ENCODE data around the gene SUMO4. TPM values are rescaled to one million over a fixed set of nuclear protein-coding genes. Genes with fewer than 3 reads are reported as not detected.

SUMO4 gene
- total RNA-seq, 1 experiment from 2014 or later: 2.4 TPM

GRCh38 chr6:149445573-149445972, 45.5 kb downstream of the SUMO4 start:
- Mint-ChIP-seq H3K4me3 (ENCODE audit: unreplicated experiment) (no peak overlapping the region), H3K36me3 (ENCODE audit: insufficient read depth, unreplicated experiment) (no peaks in the 10 kb centered on the region), H3K4me1 (ENCODE audit: low read depth, unreplicated experiment) (peaks cover 7% of the 10 kb centered on the region), H3K27ac (ENCODE audit: unreplicated experiment) (no peak overlapping the region), H3K9me3 (ENCODE audit: unreplicated experiment) (no peaks in the 10 kb centered on the region), H3K27me3 (ENCODE audit: insufficient read depth, unreplicated experiment) (no peaks in the 10 kb centered on the region)
- intact Hi-C loops (cut with micrococcal nuclease; ENCODE audit: unreplicated experiment): no loop called here
- TF ChIP-seq, protein P1, sequence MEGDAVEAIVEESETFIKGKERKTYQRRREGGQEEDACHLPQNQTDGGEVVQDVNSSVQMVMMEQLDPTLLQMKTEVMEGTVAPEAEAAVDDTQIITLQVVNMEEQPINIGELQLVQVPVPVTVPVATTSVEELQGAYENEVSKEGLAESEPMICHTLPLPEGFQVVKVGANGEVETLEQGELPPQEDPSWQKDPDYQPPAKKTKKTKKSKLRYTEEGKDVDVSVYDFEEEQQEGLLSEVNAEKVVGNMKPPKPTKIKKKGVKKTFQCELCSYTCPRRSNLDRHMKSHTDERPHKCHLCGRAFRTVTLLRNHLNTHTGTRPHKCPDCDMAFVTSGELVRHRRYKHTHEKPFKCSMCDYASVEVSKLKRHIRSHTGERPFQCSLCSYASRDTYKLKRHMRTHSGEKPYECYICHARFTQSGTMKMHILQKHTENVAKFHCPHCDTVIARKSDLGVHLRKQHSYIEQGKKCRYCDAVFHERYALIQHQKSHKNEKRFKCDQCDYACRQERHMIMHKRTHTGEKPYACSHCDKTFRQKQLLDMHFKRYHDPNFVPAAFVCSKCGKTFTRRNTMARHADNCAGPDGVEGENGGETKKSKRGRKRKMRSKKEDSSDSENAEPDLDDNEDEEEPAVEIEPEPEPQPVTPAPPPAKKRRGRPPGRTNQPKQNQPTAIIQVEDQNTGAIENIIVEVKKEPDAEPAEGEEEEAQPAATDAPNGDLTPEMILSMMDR (IDR thresholded peaks at IDR 0.05; ENCODE audit: insufficient read depth in 1 of 2, low read depth in 1 of 2, low read length in 1 of 2, severe bottlenecking in 1 of 2, unreplicated experiment in 1 of 2): no peak
- Histone ChIP-seq H3K36me3 (ENCODE audit: control insufficient read depth, insufficient read depth, low read length) (no peaks in the 10 kb centered on the region), H3K4me1 (peaks cover 12% of the 10 kb centered on the region; the same call in 1 of the 2 replicates), H3K27me3 (replicated peaks; ENCODE audit: control insufficient read depth, insufficient read depth, low read length) (no peaks in the 10 kb centered on the region), H3K4me3 (ENCODE audit: low read depth, low read length) (no peak overlapping the region), H3K9me3 (no peaks in the 10 kb centered on the region)
- CTCF ChIA-PET: no interaction called here
- BruUV-seq (replicated peaks): no TSS peak
- DNase-seq: no peak
- POLR2A ChIA-PET: no interaction called here

GRCh38 chr6:149446791-149447376, 46.8 kb downstream of the SUMO4 start:
- no peak overlapping the region for H3K4me3 Mint-ChIP-seq (ENCODE audit: unreplicated experiment)
- Histone ChIP-seq H3K4me3 (ENCODE audit: low read depth, low read length) (no peak overlapping the region), H3K27me3 (replicated peaks; ENCODE audit: control insufficient read depth, insufficient read depth, low read length) (no peaks in the 10 kb centered on the region), H3K36me3 (ENCODE audit: control insufficient read depth, insufficient read depth, low read length) (no peaks in the 10 kb centered on the region), H3K4me1 (peaks cover 9% of the 10 kb centered on the region; the same call in 1 of the 2 replicates), H3K9me3 (no peaks in the 10 kb centered on the region)
- no peaks in the 10 kb centered on the region for H3K36me3 Mint-ChIP-seq (ENCODE audit: insufficient read depth, unreplicated experiment)
- intact Hi-C loops (cut with micrococcal nuclease; ENCODE audit: unreplicated experiment): no loop called here
- H3K27ac Mint-ChIP-seq (ENCODE audit: unreplicated experiment): no peak overlapping the region
- no TSS peak for BruUV-seq (replicated peaks)
- no peaks in the 10 kb centered on the region for H3K9me3 Mint-ChIP-seq (ENCODE audit: unreplicated experiment)
- no peaks in the 10 kb centered on the region for H3K27me3 Mint-ChIP-seq (ENCODE audit: insufficient read depth, unreplicated experiment)
- H3K4me1 Mint-ChIP-seq (ENCODE audit: low read depth, unreplicated experiment): no peaks in the 10 kb centered on the region
- no peak for DNase-seq
- CTCF ChIA-PET: no interaction called here
- POLR2A ChIA-PET: no interaction called here
- TF ChIP-seq, protein P1 (IDR thresholded peaks at IDR 0.05; ENCODE audit: insufficient read depth in 1 of 2, low read depth in 1 of 2, low read length in 1 of 2, severe bottlenecking in 1 of 2, unreplicated experiment in 1 of 2): no peak

DNA sequence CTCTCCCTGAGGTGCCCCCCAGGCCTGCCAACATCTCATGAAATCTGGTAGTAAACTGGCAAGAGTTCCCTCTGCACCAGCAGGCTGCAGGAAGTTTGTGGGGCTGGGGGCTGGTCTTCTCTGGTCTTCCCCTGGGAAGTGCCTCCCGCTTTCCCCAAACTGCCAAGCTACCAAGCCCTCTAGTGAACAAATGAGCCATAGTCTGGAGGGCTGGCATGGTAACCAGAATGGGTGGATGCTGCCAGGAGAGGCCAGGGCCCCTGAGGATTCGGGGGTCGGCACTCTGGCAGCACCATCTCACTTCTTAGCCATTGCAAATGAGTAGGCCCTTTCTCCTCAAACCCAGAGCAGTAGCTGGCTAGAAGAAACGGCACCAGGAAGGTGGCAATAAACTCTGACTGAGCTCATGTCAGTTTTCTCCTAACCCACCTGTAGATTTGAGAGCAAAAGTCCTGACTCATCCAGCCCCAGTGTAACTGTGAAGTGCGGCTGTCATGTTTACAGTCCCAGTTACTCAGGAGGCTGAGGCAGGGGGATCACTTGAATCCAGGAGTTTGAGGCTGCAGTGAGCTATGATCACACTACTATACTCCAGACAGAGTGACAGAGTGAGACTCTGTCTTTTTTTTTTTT, 48.9 kb downstream of the SUMO4 start:
- Histone ChIP-seq H3K27me3 (replicated peaks; ENCODE audit: control insufficient read depth, insufficient read depth, low read length) (no peaks in the 10 kb centered on the region), H3K9me3 (no peaks in the 10 kb centered on the region), H3K36me3 (ENCODE audit: control insufficient read depth, insufficient read depth, low read length) (no peaks in the 10 kb centered on the region), H3K4me3 (ENCODE audit: low read depth, low read length) (no peak overlapping the region), H3K4me1 (peaks cover 10% of the 10 kb centered on the region; the same call in 1 of the 2 replicates)
- Mint-ChIP-seq H3K27me3 (ENCODE audit: insufficient read depth, unreplicated experiment) (no peaks in the 10 kb centered on the region), H3K27ac (ENCODE audit: unreplicated experiment) (no peak overlapping the region), H3K4me3 (ENCODE audit: unreplicated experiment) (no peak overlapping the region), H3K4me1 (ENCODE audit: low read depth, unreplicated experiment) (no peaks in the 10 kb centered on the region), H3K9me3 (ENCODE audit: unreplicated experiment) (no peaks in the 10 kb centered on the region), H3K36me3 (ENCODE audit: insufficient read depth, unreplicated experiment) (no peaks in the 10 kb centered on the region)
- no TSS peak for BruUV-seq (replicated peaks)
- ChIA-PET POLR2A (no interaction called here), CTCF (no interaction called here)
- TF ChIP-seq, protein P1 (IDR thresholded peaks at IDR 0.05; ENCODE audit: insufficient read depth in 1 of 2, low read depth in 1 of 2, low read length in 1 of 2, severe bottlenecking in 1 of 2, unreplicated experiment in 1 of 2): no peak
- no peak for DNase-seq
- intact Hi-C loops (cut with micrococcal nuclease; ENCODE audit: unreplicated experiment): no loop called here

All from Caco-2 (cell line).